ENCODE measurements around the gene ALK.
"Not testable (repeated sequence)": the region's sequence is repeated elsewhere in the genome, so short reads cannot be mapped to it uniquely, and the experiment has no call there.

The ALK gene

DNA sequence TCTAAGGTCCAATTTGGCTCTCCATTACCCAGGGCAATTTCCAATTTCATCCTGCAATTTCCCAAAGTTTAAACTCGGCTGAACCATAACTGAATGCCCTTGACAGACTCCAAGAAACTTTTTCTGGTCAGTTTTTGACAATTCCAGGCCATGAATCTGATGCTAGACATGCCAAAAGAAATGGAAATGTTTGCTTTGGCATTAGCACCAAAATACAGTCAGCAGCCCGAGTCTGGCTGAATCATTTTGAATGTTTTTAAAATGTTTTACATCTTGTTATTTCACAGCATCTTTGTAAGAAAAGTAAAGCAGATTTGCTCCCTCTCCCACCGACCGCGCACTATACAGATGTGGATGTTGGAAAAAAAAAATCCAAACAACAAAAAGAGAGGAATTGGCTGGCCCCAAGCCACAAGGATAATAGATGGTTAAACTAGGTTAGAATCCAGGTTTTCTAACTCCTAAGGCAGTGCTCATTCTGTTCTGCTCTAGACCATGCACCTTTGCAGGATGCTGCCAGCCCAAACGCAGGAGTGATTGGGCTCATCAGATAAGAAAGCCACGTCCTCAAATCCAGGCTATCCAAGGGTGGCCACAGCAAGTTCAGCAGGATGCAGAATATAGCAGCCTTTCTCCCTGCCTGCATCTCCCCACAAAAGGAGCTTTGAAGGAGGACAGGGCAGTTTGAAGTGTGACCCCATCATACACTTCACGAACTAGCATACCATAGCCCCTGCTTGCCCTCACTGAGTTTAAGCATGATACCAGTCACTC lies 167.5 kb downstream of the ALK start:
- no peak for DNase-seq

- no peak for DNase-seq
Observed at GRCh38 chr2:29751390-29751789, 170.0 kb downstream of the ALK start.

- DNase-seq, result not testable (repeated sequence)
Observed at GRCh38 chr2:29750463-29750862, 170.9 kb downstream of the ALK start.

DNA sequence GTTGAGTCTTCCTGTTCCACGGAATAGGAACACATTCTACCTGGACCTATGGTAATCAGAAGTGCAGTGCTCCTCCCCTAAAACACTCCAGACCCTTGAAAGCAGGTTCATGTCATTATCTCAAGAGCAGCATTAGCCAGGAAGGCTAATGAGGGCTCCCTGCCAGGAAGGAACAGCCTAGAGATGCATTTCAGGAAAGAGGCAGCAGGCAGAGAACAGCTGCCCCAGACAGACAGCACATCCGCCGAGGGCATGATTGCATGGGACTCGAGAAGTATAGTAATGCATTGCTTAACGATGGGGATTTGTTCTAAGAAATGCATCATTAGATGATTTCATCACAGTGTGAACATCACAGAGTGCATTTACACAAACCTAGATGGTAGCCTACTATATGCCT lies 171.5 kb downstream of the ALK start:
- peak; percentile 66 for DNase-seq

DNA sequence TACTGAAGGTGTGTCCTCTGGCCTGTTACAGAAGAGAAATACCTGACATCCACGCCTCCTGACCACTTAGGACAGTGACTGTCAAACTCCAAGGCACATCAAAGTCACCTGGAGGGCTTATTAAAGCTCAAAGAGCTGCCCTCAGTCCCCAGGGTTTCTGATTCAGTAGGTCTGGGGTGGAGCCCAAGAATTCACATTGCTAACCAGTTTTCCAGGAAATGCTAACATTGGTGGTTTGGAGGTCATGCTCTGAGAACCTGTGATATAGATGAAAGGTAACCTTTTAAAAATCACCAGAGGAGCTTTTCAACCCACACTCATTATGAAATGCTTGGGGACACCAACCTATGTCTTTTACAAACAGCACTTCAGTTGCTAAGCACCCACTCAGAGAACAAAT lies 172.3 kb downstream of the ALK start:
- no peak for DNase-seq

DNA sequence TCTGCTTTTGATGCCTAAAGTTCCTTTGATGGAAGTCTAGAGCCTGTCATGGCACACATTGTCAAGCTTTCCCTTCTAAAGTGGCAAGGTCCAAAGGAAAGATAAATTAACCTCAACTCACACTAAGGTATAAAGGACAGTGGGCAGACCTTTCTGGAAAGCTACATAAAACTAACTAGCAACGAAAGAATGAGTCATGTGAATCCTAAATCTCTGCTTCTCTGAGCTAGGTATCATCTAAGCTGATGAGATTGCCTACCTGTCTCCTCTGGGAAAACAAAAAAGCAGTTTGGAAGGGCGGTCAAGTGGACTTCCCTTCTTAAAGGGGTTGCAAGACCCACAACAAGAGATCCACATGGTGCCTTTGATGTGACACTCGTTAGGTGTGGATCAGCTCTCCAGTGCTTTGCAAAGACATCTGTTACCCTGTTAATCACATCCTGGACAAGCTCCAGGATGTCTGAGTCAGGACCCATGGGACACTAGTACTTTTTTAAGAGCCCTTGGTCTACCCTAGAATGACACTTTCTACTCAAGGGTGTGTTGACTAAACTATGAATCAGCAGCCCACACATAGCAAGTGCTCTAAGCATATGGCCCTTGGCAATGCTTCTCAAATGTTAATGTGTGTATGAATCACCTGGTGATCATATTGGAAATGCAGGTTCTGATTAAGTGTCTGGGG lies 173.5 kb downstream of the ALK start:
- peak; percentile 59 for DNase-seq

DNA sequence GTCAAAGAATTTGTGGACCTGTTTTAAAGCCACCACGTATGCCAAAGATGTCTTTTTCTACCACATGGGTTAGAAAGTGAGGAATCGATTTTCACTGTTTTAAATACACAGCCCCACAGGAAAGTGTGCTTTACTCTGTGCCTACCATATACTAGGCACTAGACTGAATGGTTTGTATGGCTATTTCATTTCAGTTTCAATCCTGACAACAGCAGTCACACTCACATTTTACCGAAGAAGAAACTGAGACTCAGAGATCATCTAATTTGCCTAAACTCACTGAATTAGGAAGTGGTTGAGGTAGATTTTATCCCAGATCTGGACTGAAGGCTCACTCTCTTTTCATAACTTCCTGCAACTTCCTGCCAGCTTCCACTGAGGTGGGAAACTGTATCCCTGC lies 176.4 kb downstream of the ALK start:
- DNase-seq, result no peak

GRCh38 chr2:29743516-29743915 lies 177.9 kb downstream of the ALK start:
- DNase-seq, result no peak

DNA sequence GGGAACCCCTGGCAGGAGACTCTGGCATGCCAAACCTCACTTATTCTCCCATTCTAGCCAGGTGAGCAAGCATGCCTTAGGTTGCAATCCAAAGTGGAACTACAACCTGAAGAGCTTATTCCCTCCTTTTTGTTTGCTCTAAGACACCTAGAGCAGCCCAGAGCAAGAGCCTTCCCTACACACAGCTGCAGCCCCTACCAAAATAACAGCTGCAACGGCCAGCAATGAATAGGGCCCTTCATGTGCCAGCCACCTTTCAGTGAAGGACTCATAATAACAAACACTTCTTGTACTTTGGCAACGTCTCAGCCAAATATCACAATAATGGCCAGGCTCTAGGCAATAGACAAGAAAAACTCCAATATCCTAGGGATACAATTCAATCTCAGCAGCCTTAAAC lies 178.7 kb downstream of the ALK start:
- no peak for DNase-seq

DNA sequence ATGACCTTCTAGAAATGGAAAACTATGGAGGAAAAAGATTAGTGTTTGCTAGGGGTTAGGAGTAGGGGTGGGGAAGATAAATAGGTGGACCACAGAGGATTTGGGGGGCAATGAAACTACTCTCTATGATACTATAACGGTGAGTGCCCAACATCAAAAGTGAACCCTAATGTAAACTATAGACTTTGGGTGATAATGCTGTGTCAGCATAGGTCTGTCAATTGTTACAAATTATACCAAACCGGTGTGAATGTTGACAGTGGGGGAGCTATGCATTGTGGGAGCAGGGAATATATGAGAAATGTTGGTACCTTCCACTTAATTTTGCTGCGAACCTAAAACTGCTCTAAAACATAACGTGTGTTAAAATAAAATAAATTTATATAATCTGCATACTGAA lies 180.3 kb downstream of the ALK start:
- DNase-seq, result no peak

- DNase-seq, result no peak
Observed at GRCh38 chr2:29733965-29734364, 187.4 kb downstream of the ALK start.

DNA sequence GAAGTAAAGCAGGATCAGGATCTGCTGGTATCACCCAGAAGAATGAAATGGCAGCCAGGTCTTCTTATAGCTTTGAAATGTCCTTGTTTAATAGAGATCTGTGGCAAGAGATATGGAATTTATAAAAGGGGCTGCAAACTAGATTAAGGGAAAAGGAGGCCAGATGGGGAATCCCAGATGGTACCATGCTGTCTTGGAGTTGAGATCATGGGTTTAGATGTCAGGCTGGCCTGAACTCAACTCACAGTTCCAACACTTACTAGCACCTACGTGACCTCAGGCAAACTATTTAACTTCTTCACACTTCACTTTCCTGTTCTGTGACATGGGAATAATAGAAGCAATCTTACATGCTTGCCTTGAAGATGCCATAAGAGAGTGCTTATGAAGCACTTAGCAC lies 188.2 kb downstream of the ALK start:
- no peak for DNase-seq

DNA sequence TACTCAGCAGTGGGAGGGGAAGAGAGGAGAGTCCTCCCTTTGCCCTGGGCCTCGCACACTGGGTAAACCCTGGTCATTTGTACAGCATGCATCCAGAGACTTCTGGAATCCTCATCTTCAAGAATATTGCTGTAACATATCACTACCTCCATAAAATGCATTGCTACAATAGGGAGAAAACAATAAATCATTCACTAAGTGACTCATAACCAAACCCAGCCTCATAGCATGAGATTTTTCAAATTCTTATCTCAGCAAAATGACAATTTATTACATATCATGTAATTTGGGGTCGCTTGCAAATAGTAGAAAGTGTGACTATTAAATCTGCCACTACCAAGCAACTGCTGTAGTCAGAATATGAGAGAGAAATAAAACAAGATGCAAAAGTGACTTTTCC lies 189.4 kb downstream of the ALK start:
- no peak for DNase-seq

GRCh38 chr2:29729932-29730331 lies 191.5 kb downstream of the ALK start:
- no peak for DNase-seq

- no peak for DNase-seq
Observed at GRCh38 chr2:29729401-29729800, 192.0 kb downstream of the ALK start.

- no peak for DNase-seq
Observed at GRCh38 chr2:29726976-29727375, 194.4 kb downstream of the ALK start.

- no peak for DNase-seq
Observed at GRCh38 chr2:29725610-29726009, 195.8 kb downstream of the ALK start.

- no peak for DNase-seq
Observed at GRCh38 chr2:29724282-29724681, 197.1 kb downstream of the ALK start.

GRCh38 chr2:29723255-29724001 lies 198.0 kb downstream of the ALK start:
- no peak for DNase-seq

DNA sequence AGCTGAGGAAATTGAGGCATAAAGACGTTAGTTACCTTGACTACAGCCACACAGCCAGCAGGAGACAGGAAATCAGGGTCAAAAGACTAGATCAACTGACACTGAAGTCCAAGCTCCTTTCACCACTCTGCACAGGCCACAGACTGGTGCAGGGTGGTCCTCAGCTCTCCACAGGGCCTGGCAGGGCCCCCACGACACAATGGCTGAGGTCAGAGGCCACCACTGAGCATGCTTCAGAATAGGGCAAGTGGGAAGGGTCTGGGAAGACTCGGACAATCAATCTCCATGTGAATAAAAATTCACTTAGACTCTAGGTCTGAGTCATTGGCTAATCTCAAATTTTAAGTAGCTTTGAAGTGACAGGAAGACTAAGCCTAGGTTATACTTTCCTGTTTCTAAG lies 201.7 kb downstream of the ALK start:
- no peak for DNase-seq

DNA sequence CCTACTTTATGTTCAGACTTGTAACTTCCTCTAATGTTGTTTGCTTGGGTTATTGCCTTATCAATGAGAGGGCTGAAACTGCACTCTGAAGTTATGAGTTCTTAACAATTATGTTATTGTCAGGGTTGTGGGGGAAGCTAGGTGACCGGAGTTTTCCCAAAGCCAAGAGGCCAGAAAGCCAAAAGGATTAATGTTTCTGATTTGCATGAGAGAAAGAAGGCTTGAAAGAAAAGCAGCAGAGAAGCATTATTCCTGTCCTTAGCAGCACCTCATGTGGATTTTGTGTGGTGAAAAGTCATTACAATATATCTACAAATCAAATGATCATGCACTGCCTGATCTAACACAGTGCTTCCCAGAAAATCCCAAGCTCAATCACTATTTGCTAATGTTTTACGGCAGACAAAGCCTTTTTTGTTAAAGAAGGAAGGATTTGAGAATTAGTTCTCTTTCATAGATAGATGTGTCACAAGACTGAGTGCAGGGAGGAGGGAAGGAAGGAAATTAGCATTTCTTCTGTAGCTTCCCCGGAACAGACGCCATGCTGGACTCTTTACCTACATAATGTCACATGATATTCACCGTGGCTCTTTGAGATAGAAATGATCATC lies 203.2 kb downstream of the ALK start:
- DNase-seq, result no peak

DNA sequence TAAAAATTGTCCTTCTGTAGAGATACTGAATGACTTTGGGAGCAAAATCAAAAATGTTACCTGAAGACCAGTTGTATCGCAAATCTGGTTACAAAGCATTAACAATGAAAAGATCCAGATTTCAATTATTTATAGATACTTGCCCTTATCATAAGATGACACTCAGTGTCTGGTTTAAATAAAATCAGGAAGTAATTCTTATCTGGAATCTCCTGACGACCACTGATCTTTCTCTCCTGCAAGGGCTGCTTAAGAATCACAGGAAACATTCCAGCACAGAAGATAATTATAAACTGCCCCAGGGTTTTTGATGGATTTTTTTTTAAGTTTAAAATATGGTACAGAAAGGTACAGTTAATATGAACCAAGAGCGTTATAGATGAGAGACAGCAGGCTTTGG lies 205.7 kb downstream of the ALK start:
- no peak for DNase-seq

GRCh38 chr2:29714333-29714732 lies 207.1 kb downstream of the ALK start:
- no peak for DNase-seq

All from NCI-H2029 (cell line).